Measurements from ENCODE around the gene ADAMTS8.

The ADAMTS8 gene

GRCh38 chr11:130436171-130436570, 7.8 kb upstream of the ADAMTS8 start:
- DNase-seq = no peak

GRCh38 chr11:130435671-130436070, 7.3 kb upstream of the ADAMTS8 start:
- DNase-seq = no peak

- DNase-seq = peak; percentile 64
Observed at GRCh38 chr11:130434521-130435223, 6.3 kb upstream of the ADAMTS8 start.

- DNase-seq = no peak
Observed at GRCh38 chr11:130433357-130433756, 4.9 kb upstream of the ADAMTS8 start.

- DNase-seq = no peak
Observed at GRCh38 chr11:130431801-130432200, 3.4 kb upstream of the ADAMTS8 start.

- peak; percentile 66 for DNase-seq
Observed at GRCh38 chr11:130431331-130431773, 2.9 kb upstream of the ADAMTS8 start.

- no peak for DNase-seq
Observed at GRCh38 chr11:130429983-130430382, 1.6 kb upstream of the ADAMTS8 start.

GRCh38 chr11:130429120-130429681, 792 bp upstream of the ADAMTS8 start:
- DNase-seq = no peak

GRCh38 chr11:130427581-130428315, 661 bp downstream of the ADAMTS8 start:
- no peak for DNase-seq

- DNase-seq = no peak
Observed at GRCh38 chr11:130426837-130427341, 1.5 kb downstream of the ADAMTS8 start.

GRCh38 chr11:130426223-130426836, 2.1 kb downstream of the ADAMTS8 start:
- no peak for DNase-seq

- DNase-seq = no peak
Observed at GRCh38 chr11:130425156-130425555, 3.3 kb downstream of the ADAMTS8 start.

GRCh38 chr11:130424613-130425140, 3.7 kb downstream of the ADAMTS8 start:
- DNase-seq = no peak

- DNase-seq = no peak
Observed at GRCh38 chr11:130423541-130424142, 4.8 kb downstream of the ADAMTS8 start.

GRCh38 chr11:130422251-130422995, 6.0 kb downstream of the ADAMTS8 start:
- DNase-seq = no peak

- DNase-seq = no peak
Observed at GRCh38 chr11:130421697-130422096, 6.7 kb downstream of the ADAMTS8 start.

- no peak for DNase-seq
Observed at GRCh38 chr11:130421199-130421585, 7.2 kb downstream of the ADAMTS8 start.

GRCh38 chr11:130420478-130421198, 7.8 kb downstream of the ADAMTS8 start:
- no peak for DNase-seq

GRCh38 chr11:130418756-130419155, 9.7 kb downstream of the ADAMTS8 start:
- DNase-seq = no peak

- DNase-seq = no peak
Observed at GRCh38 chr11:130418210-130418609, 10.2 kb downstream of the ADAMTS8 start.

- no peak for DNase-seq
Observed at GRCh38 chr11:130416906-130417305, 11.5 kb downstream of the ADAMTS8 start.
